WERI-Rb-1 (cell line): ENCODE data around the gene MAP3K4.

ENCODE experiments used
- DNase-seq: peaks from one replicate; pipeline ENCODE4 v3.0.0-alpha.2; 2020
- H3K27ac ChIP-seq: fragments of 250-450 bp; sonication (Bioruptor Pico); 2 replicates; pipeline ENCODE4 v1.5.1; 2020; ENCODE audit warnings: mild to moderate bottlenecking, moderate library complexity
- H3K27me3 ChIP-seq: fragments of 250-450 bp; sonication (Bioruptor Pico); 2 replicates; pipeline ENCODE4 v1.5.1; 2021; ENCODE audit warnings: mild to moderate bottlenecking, low read depth, moderate library complexity; ENCODE audit not compliant: insufficient read depth, severe bottlenecking
- H3K36me3 ChIP-seq: fragments of 250-450 bp; sonication (Bioruptor Pico); 2 replicates; pipeline ENCODE4 v1.5.1; 2020; ENCODE audit warnings: mild to moderate bottlenecking, moderate library complexity
- H3K4me3 ChIP-seq: 2 replicates; pipeline ENCODE4 v1.5.1; 2011; ENCODE audit warnings: low read depth, mild to moderate bottlenecking, control low read depth, low read length
- H3K9me3 ChIP-seq: fragments of 250-450 bp; sonication (Bioruptor Pico); 2 replicates; pipeline ENCODE4 v1.5.1; 2021; ENCODE audit warnings: mild to moderate bottlenecking, moderate library complexity; ENCODE audit not compliant: severe bottlenecking
- TF ChIP-seq, protein P1 (sequence below): IDR thresholded peaks from 2 replicates; pipeline ENCODE4 v1.5.1; 2011; ENCODE audit warnings: low read depth, mild to moderate bottlenecking, control low read depth, inconsistent platforms, low read length

MAP3K4 gene

DNA sequence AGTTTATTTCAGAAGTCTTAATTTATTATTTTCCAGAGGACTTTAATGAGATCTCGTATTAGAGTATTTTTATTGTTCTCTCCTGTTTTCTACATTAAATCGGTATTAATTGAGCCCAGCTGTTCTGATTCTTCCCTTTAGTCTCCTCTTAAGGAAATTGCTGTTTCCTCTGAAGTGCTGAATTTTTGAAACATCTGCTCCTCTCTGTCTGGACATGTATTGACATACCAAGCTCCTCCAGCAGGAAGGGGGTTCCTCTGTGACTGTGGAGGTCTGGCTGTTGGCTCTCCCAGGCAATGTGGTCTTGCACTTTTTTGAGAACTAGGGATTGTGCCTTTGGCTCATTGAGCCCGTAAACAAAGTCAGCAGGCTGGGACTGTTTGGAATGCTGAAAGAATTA is 74.9 kb downstream of the MAP3K4 start:
- DNase-seq = peak; percentile 22

DNA sequence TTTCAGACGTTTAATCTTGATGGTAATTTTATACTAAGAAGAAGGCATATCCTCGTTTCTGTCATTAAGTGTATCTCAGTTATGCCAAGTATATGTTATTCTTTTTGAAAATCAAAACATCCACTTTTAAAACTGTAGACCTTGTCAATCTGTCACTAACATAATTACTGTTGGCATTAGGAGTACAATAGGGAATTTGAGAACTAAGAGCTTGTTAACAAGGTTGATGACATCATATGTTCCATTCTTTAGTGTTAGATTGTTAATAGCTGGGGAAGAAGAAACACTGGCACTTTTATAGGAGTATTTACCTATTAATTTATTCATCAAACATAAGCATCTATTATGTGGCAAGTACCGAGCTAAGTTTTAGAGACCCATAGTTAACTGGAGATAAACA is 76.2 kb downstream of the MAP3K4 start:
- DNase-seq = no peak
- Histone ChIP-seq H3K36me3 (peaks cover 7% of the 10 kb centered on the region; the same call in 1 of the 2 replicates), H3K9me3 (no peaks in the 10 kb centered on the region), H3K27me3 (no peaks in the 10 kb centered on the region), H3K4me3 (no peak overlapping the region; the same call in 1 of the 2 replicates), H3K27ac (peak overlapping the region; percentile 70)
- TF ChIP-seq, protein P1, sequence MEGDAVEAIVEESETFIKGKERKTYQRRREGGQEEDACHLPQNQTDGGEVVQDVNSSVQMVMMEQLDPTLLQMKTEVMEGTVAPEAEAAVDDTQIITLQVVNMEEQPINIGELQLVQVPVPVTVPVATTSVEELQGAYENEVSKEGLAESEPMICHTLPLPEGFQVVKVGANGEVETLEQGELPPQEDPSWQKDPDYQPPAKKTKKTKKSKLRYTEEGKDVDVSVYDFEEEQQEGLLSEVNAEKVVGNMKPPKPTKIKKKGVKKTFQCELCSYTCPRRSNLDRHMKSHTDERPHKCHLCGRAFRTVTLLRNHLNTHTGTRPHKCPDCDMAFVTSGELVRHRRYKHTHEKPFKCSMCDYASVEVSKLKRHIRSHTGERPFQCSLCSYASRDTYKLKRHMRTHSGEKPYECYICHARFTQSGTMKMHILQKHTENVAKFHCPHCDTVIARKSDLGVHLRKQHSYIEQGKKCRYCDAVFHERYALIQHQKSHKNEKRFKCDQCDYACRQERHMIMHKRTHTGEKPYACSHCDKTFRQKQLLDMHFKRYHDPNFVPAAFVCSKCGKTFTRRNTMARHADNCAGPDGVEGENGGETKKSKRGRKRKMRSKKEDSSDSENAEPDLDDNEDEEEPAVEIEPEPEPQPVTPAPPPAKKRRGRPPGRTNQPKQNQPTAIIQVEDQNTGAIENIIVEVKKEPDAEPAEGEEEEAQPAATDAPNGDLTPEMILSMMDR = no peak

More for the DNA sequence above, 74.9 kb downstream of the MAP3K4 start:
- H3K4me3 ChIP-seq = no peak overlapping the region
- peaks cover 7% of the 10 kb centered on the region; the same call in 1 of the 2 replicates for H3K36me3 ChIP-seq
- H3K27me3 ChIP-seq = no peaks in the 10 kb centered on the region
- TF ChIP-seq, protein P1 = no peak
- no peaks in the 10 kb centered on the region for H3K9me3 ChIP-seq
- peak overlapping the region; percentile 70 for H3K27ac ChIP-seq

DNA sequence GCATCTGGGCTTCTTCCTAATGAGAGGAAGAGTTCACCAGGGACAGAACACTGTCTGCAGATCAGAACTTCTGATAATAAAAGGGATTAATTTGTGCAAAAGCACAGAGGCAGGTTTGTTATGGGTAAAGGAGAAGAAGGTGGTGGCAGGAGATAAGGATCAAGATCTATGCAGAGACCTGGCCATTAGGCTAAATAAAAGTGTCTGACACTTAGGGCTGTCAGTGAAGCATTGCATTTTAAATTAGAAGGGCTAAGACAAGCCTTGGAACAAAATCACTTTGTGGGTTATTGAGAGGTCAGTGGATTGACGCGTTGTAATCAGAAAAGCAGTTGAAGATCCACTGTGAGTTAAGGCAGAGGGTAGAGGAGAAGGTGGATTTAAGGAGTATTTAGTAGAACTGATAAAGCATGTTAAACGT is 76.8 kb downstream of the MAP3K4 start:
- peak; percentile 56 for DNase-seq
- Histone ChIP-seq H3K27ac (peak overlapping the region; percentile 81), H3K4me3 (no peak overlapping the region), H3K27me3 (no peaks in the 10 kb centered on the region), H3K9me3 (no peaks in the 10 kb centered on the region), H3K36me3 (peaks cover 9% of the 10 kb centered on the region)
- TF ChIP-seq, protein P1 = no peak

DNA sequence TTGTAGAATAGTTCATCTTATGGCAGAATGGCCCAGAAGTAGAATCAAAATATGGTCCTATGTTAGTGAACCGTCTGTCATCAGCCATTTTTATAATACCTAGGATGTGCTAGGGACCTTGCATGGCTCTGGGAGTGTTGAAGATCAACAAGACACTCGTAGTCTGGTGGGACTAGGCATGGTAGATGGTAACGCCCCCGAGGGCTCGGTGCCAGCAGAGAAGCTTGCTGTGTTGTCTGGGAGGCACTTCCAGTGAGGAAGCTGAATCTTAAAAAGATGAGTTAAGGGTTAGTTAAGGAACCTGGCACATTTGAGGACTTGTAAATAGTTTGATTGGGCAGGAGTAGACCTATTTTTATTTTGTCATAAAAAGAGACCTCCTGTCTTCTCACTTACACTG is 82.4 kb downstream of the MAP3K4 start:
- Histone ChIP-seq H3K9me3 (no peaks in the 10 kb centered on the region), H3K36me3 (peaks cover 33% of the 10 kb centered on the region), H3K27me3 (no peaks in the 10 kb centered on the region), H3K27ac (no peak overlapping the region), H3K4me3 (no peak overlapping the region)
- TF ChIP-seq, protein P1 = no peak
- no peak for DNase-seq

DNA sequence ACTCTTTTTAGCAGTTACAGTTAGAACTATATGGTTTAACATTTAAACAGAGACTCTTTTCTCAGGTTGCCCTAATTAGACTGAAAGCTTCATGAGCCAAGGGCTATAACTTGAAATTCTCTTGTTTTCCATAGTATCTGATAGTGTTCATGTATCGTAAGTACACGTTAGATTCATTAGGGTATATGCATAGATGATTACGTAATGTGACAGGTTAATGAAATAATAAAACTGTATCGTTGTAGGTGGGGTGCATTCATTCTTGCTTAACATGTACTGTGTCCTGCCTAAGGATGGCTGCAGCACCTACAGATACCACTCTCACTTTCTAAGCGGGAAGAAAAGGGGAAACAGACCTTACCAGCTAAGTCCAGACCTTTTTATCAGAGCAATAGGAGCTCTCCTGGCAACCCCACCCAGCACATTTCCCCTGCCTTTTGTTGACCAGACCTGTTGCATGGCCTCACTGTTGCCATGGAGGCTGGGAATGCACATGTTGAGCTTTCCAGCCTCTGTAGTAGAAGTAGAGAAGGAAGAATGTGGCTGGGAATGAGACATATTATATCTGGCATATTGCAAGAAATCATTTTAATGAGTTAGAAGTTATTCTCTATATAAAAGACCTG is 83.0 kb downstream of the MAP3K4 start:
- H3K27ac ChIP-seq = no peak overlapping the region
- H3K27me3 ChIP-seq = no peaks in the 10 kb centered on the region
- H3K9me3 ChIP-seq = no peaks in the 10 kb centered on the region
- no peak for DNase-seq
- TF ChIP-seq, protein P1 = no peak
- H3K4me3 ChIP-seq = no peak overlapping the region
- H3K36me3 ChIP-seq = peaks cover 38% of the 10 kb centered on the region

DNA sequence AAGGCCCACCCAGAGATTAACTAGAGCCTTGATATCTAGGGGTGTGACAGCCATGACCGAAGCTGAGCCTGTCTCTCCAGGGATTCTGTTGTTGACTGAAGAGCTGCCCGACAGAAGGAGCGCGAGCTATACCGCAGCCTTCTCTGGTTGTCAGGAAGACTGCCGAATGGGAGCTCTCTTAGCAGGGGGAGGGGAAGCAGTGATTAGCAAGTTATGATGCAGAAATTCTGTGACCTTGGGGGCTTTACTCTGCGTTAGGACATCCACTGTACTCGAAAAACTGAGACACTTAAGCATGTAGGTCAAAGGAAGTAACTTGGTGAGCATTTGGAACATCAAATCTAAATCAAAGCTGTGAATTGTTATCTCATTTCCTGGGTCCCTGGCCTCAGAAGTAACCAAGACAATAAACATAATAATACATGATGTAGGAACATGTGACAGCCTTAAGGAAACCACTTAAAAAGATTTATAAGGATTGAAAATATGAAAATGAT is 84.7 kb downstream of the MAP3K4 start:
- Histone ChIP-seq H3K27ac (peak overlapping the region; percentile 65), H3K27me3 (no peaks in the 10 kb centered on the region), H3K9me3 (no peaks in the 10 kb centered on the region), H3K36me3 (peaks cover 38% of the 10 kb centered on the region), H3K4me3 (no peak overlapping the region)
- TF ChIP-seq, protein P1 = no peak
- DNase-seq = peak; percentile 86
